Activated CD4-positive, alpha-beta memory T cell treated with anti-CD3 and anti-CD28 coated beads, Interleukin-2, amount 10 ng/mL, durations not matched to agents 7 days and 5 days (primary cell): Measurements from ENCODE around the gene PSMC6. TPM values are rescaled to one million over a fixed set of nuclear protein-coding genes. Genes with fewer than 3 reads are reported as not detected.

Experiments used
- CTCF ChIA-PET: fragments of 350-600 bp; sonication (Branson Sonifier 250); formaldehyde crosslinking; loops from one replicate; lab custom pipeline; 2021; ENCODE audit warnings: antibody characterized with exemption, inconsistent platforms; lab: Charles Lee
- POLR2A ChIA-PET: fragments of 350-600 bp; sonication (Branson Sonifier 250); formaldehyde crosslinking; loops from one replicate; lab custom pipeline; 2021; ENCODE audit warnings: antibody characterized with exemption; lab: Charles Lee
- DNase-seq: peaks from one replicate; pipeline ENCODE4 v3.0.0-alpha.2; 2020
- H3K27ac Mint-ChIP-seq: one replicate; pipeline ENCODE4 v1.8.0; 2021; ENCODE audit warnings: mild to moderate bottlenecking, mixed read lengths
- H3K27me3 Mint-ChIP-seq: one replicate; pipeline ENCODE4 v1.8.0; 2021; ENCODE audit warnings: mixed read lengths
- H3K36me3 Mint-ChIP-seq: one replicate; pipeline ENCODE4 v1.8.0; 2021; ENCODE audit warnings: low read depth, mixed read lengths
- H3K4me1 Mint-ChIP-seq: one replicate; pipeline ENCODE4 v1.8.0; 2021; ENCODE audit warnings: mixed read lengths
- H3K4me3 Mint-ChIP-seq: one replicate; pipeline ENCODE4 v1.8.0; 2021; ENCODE audit warnings: mild to moderate bottlenecking, mixed read lengths
- H3K9me3 Mint-ChIP-seq: one replicate; pipeline ENCODE4 v1.8.0; 2021; ENCODE audit warnings: mixed read lengths
- total RNA-seq, 2 experiments: library from RNA; stranded (reverse); gene quantifications; one replicate each; pipeline ENCODE4 v1.2.3, GENCODE V29; 2021

The PSMC6 gene
- total RNA-seq, 2 experiments from 2014 or later = 78.3 to 80.8 TPM

DNA sequence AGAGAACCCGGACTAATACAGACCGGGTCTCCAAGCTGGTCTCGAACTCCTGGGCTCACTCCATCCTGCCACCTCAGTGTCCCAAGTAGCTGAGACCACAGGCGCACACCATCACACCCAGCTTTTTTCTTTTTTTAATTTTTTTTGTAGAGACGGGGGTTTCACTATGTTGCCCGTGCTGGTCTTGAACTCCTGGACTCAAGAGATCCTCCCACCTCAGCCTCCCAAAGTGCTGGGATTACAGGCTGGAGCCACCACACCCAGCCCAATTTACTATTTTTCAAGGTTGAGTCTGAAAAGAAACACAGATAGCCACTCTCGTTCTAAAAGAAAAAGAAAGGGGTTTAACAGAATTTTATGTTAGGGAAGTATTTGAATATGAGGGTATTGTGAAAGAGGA lies 13.5 kb upstream of the PSMC6 start:
- Mint-ChIP-seq H3K27ac (peak overlapping the region; percentile 72), H3K9me3 (no peaks in the 10 kb centered on the region), H3K27me3 (no peaks in the 10 kb centered on the region), H3K4me3 (peak overlapping the region; percentile 92), H3K36me3 (peaks cover 53% of the 10 kb centered on the region), H3K4me1 (peaks cover 58% of the 10 kb centered on the region)
- no peak for DNase-seq
- POLR2A ChIA-PET = interaction anchor here (1.2 to 6.6 kb wide), 3 partner anchors 14 to 141 kb away, joined by 3 to 130 read pairs (median 23); partner anchors contain the start of genes GPR137C, PSMC6 and TXNDC16
- CTCF ChIA-PET = no interaction called here

DNA sequence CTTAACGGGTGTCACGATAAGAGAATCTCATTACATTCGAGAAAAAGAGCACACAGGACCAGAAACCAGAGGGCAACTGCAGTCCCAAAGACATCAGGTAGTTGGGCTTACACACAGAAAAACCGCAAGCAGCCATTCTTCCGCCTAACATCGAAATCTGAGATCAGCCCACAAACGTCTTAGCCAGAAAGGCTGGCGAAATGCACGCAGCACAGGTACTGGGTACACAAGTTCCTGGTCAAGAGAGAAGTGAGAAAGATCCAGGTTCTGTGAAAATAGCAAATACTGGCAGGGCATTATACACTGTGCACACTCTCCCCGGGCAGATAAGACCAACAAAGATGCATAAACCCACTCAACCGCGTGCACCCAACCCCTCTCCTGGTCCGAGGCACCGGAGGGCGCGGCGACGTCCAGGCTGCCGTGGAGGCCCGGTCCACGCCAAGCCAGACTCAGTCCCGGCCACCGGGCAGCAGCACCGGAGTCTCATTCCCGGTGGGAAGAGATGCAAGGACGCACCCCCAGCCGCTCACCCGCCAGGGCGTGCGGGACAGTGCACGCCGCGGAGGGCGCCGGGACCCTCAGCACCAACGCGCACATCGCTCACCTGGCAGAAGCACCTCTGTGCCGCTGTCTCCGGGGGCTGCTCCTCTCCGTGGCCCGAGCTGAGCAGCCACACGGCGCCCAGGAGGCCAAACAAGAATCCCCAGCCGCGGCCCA lies 12.1 kb upstream of the PSMC6 start:
- CTCF ChIA-PET = interaction anchor here (0.9 kb wide), 1 partner anchor 141 kb away, joined by 3 read pairs; no protein-coding TSS in a partner anchor

DNA sequence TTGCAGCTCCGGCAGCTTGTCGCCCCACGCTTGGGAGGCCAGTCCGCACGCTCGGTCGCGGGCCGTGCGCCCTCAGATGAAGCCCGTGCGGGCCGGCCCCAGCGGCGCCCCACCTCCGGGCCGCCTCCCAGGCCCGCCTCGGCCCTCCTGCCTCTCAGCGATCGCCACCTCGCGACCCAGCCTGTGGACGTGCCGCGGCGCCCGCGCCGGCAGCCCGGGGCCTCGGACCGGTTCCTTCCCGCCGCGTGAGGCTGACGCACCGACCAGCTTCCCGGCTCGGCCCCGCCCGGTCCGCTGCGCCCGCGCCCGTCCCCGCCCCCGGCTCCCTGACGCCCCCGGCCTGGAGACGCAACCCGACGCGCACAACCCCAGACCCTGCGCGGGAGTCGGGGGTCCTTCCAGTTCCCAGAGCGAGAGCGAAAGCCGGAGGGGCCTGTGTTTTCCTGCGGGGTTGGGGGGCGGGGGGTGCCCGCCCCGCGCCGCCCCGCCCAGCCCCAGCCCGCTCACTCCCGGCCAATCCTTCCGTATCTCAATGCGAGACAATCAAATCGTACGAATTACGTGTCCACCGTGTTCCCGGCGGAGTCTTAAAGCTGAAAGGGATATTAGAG lies 11.4 kb upstream of the PSMC6 start, which contains the start of gene ERO1A:
Gene ERO1A (minus strand): TSS at position 78 of the 611 bp plus-strand sequence. CDS start 77 bp downstream, at position 1.
- H3K9me3 Mint-ChIP-seq = no peaks in the 10 kb centered on the region
- peak; percentile 75 for DNase-seq
- POLR2A ChIA-PET = interaction anchor here (0.8 to 6.6 kb wide), 15 partner anchors 10 to 457 kb away, joined by 3 to 130 read pairs (median 6); partner anchors contain the start of genes DDHD1, GPR137C, PSMC6 and PTGER2
- peaks cover 42% of the 10 kb centered on the region for H3K4me1 Mint-ChIP-seq
- H3K4me3 Mint-ChIP-seq = peak within 1 kb of the TSS; percentile 92
- no peaks in the 10 kb centered on the region for H3K27me3 Mint-ChIP-seq
- H3K27ac Mint-ChIP-seq = peak within 1 kb of the TSS; percentile 98
- peaks cover 39% of the 10 kb centered on the region for H3K36me3 Mint-ChIP-seq
- CTCF ChIA-PET = interaction anchor here (0.9 kb wide), 1 partner anchor 141 kb away, joined by 3 read pairs; no protein-coding TSS in a partner anchor

More for the DNA sequence above, 12.1 kb upstream of the PSMC6 start:
- no peaks in the 10 kb centered on the region for H3K9me3 Mint-ChIP-seq
- POLR2A ChIA-PET = interaction anchor here (0.6 to 6.6 kb wide), 17 partner anchors 9 to 458 kb away, joined by 3 to 130 read pairs (median 5); partner anchors contain the start of genes DDHD1, GNPNAT1, GPR137C and PSMC6
- H3K36me3 Mint-ChIP-seq = peaks cover 44% of the 10 kb centered on the region
- peak overlapping the region; percentile 92 for H3K4me3 Mint-ChIP-seq
- H3K4me1 Mint-ChIP-seq = peaks cover 45% of the 10 kb centered on the region
- DNase-seq = peak; percentile 82
- peak overlapping the region; percentile 98 for H3K27ac Mint-ChIP-seq
- H3K27me3 Mint-ChIP-seq = no peaks in the 10 kb centered on the region

DNA sequence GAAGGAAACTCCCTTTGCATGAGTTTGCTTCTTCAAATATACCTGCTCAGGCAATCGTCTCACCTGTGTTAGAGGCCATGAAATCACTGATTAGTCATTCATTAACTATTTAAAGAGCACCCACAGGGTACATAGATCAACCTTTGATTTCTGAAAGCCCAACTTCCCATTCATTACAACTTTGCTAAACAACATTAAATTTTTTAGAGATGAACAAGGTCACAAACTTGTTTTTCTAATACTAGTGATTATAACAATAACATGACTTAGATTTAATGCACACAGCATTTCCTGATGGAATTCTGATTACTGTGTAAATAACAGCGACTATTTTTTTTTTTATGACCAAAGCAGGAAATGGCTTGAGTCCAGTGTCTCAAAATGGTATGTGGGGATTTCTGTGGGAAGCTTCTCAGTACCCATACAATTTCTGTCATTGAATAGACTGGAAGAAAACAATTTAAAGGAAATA lies 6.3 kb upstream of the PSMC6 start:
- CTCF ChIA-PET = no interaction called here
- Mint-ChIP-seq H3K9me3 (no peaks in the 10 kb centered on the region), H3K4me1 (peaks cover 17% of the 10 kb centered on the region), H3K4me3 (no peak overlapping the region), H3K27ac (no peak overlapping the region), H3K36me3 (no peaks in the 10 kb centered on the region), H3K27me3 (peaks cover 2% of the 10 kb centered on the region)
- no peak for DNase-seq
- POLR2A ChIA-PET = interaction anchor here (0.7 kb wide), 2 partner anchors 30 to 1460 kb away, joined by 3 read pairs; partner anchors contain the start of gene TMX1

DNA sequence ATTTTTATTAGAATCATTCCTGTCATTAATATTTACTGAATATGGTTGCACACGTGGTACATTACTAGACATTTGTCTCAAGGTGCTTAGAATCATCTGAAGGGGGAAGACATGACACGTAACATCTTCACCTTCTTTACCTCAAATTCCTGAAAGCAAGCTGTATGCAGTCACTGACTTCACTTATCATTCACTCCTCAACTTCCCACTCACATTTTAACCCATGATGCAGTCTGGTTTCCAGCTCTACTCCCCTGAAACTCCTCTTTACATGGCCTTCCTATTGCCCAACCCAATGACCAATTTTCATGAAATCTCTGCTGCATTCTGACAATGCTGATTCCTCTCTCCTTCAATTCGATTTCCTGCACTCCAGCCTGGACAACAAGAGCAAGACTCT lies 5.8 kb upstream of the PSMC6 start:
- ChIA-PET POLR2A (interaction anchor here (0.7 kb wide), 2 partner anchors 29 to 1461 kb away, joined by 3 read pairs; partner anchors contain the start of gene TMX1), CTCF (no interaction called here)
- Mint-ChIP-seq H3K36me3 (no peaks in the 10 kb centered on the region), H3K27me3 (peaks cover 2% of the 10 kb centered on the region), H3K9me3 (no peaks in the 10 kb centered on the region), H3K27ac (no peak overlapping the region), H3K4me1 (peaks cover 19% of the 10 kb centered on the region), H3K4me3 (no peak overlapping the region)
- DNase-seq = no peak

DNA sequence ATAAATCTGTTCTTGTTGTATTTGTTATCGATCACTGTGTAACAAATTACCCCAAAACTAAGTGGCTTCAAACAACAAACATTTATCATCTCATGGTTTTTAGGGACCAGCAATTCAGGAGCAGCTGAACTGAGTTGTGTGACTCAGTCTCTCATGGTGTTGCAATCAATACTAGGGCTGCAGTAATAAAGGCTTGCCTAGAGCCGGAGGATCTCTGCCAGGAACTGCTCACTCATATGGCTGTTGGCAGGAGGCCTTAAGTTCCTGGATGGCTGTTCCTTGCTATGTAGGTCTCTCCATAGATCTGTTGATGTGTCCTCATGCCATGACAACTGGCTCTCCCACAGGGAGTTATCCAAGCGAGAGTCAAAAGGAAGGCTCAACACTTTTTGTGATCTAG lies 3.8 kb upstream of the PSMC6 start:
- H3K36me3 Mint-ChIP-seq = peaks cover 9% of the 10 kb centered on the region
- H3K4me1 Mint-ChIP-seq = peaks cover 30% of the 10 kb centered on the region
- peaks cover 2% of the 10 kb centered on the region for H3K27me3 Mint-ChIP-seq
- no peaks in the 10 kb centered on the region for H3K9me3 Mint-ChIP-seq
- CTCF ChIA-PET = no interaction called here
- H3K4me3 Mint-ChIP-seq = no peak overlapping the region
- no peak for DNase-seq
- POLR2A ChIA-PET = no interaction called here
- H3K27ac Mint-ChIP-seq = no peak overlapping the region

DNA sequence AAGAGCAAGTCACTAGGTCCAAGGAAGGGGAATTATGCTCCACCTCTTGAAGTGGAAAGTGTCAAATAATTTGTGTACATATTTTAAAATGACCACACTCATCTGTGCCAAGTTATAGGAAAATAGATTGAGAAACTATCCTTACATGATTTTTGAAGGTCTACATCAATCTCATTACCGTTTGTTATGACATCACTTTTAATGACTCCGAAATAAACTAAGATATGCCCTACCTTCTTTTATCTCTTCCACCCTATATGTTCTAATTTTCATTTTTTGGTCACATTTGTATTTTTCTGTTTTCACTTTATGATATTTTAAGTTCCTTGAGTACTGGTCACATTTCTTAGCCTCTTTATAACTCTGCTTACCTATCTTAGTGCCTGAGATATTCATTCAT lies 3.3 kb upstream of the PSMC6 start:
- Mint-ChIP-seq H3K27ac (no peak overlapping the region), H3K9me3 (no peaks in the 10 kb centered on the region), H3K4me1 (peaks cover 34% of the 10 kb centered on the region), H3K27me3 (peaks cover 2% of the 10 kb centered on the region), H3K36me3 (peaks cover 13% of the 10 kb centered on the region), H3K4me3 (no peak overlapping the region)
- POLR2A ChIA-PET = interaction anchor here (9.0 kb wide), 1 partner anchor 9 kb away, joined by 130 read pairs; the partner anchor contains the start of gene ERO1A
- CTCF ChIA-PET = no interaction called here
- no peak for DNase-seq

DNA sequence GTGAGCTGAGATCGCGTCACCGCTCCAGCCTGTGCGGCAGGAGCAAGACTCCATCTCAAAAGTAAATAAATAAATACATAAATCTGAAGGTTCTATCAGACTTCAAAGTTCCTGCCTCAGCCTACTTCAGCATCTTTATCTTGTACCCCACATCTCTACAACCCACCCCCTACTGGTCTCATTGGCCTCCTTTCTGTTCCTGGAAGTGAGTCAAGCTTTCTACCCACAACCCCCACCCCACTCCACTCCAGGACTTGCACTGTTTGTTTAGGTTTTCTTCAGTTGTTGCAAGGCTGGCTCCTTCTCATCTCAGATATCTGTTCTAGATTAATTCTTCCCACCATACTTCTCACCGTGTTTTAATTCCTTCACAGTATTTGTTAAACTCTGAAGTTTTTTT lies 714 bp upstream of the PSMC6 start:
- Mint-ChIP-seq H3K36me3 (peaks cover 38% of the 10 kb centered on the region), H3K27ac (peak overlapping the region; percentile 91), H3K4me1 (peaks cover 49% of the 10 kb centered on the region), H3K4me3 (peak overlapping the region; percentile 92), H3K9me3 (no peaks in the 10 kb centered on the region), H3K27me3 (peaks cover 1% of the 10 kb centered on the region)
- DNase-seq = peak; percentile 65
- CTCF ChIA-PET = interaction anchor here (0.5 to 0.6 kb wide), 2 partner anchors 28 to 662 kb away, joined by 4 read pairs; no protein-coding TSS in a partner anchor
- POLR2A ChIA-PET = interaction anchor here (0.6 to 9.0 kb wide), 7 partner anchors 11 to 446 kb away, joined by 3 to 130 read pairs (median 4); partner anchors contain the start of gene ERO1A

DNA sequence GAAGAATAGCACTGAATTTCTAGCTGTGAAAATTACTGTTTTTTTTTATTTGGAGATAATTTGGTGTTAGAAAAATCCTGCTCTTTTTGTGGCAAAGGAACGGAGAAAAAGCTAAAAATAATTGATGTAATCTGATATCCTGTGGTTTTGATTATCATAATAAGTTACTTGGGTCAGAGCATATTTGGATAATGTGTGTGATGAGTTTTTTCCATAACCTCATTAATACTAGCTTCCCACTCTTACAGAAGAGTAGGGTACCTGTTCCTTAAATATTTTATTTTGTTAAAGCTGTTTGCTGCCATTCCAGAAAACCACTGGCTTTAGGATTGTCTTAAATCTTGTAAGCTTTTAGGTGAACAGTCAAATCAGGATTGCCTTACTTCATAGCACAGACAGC lies 4.7 kb downstream of the PSMC6 start:
- Mint-ChIP-seq H3K36me3 (peaks cover 79% of the 10 kb centered on the region), H3K9me3 (no peaks in the 10 kb centered on the region), H3K4me1 (peaks cover 42% of the 10 kb centered on the region), H3K4me3 (no peak overlapping the region), H3K27ac (no peak overlapping the region), H3K27me3 (no peaks in the 10 kb centered on the region)
- ChIA-PET POLR2A (interaction anchor here (0.7 to 9.0 kb wide), 5 partner anchors 11 to 159 kb away, joined by 3 to 130 read pairs (median 7); partner anchors contain the start of genes ERO1A, GPR137C, STYX and TXNDC16), CTCF (interaction anchor here (2.1 to 2.2 kb wide), 2 partner anchors 12 to 160 kb away, joined by 5 to 6 read pairs; partner anchors contain the start of genes GPR137C and TXNDC16)
- no peak for DNase-seq

DNA sequence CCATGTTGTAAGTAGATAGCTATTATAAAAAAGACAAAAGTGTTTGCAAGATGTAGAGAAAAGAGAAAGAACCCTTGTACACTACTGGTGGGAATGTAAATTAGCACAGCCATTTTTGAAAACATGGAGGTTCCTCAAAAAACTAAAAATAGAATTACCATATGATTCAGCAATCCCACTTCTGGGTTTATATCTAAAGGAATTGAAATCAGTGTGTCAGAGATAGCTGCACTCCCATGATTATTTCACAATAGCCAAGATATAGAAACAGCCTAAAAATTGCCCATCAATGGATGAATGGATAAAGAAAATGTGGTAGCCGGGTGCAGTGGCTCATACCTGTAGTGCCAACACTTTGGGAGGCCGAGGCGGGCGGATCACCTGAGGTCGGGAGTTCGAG lies 9.2 kb downstream of the PSMC6 start:
- Mint-ChIP-seq H3K9me3 (no peaks in the 10 kb centered on the region), H3K4me1 (peaks cover 8% of the 10 kb centered on the region), H3K27ac (no peak overlapping the region), H3K4me3 (no peak overlapping the region), H3K36me3 (peaks cover 66% of the 10 kb centered on the region), H3K27me3 (no peaks in the 10 kb centered on the region)
- ChIA-PET CTCF (no interaction called here), POLR2A (interaction anchor here (0.9 to 1.5 kb wide), 3 partner anchors 8 to 14 kb away, joined by 3 to 6 read pairs (median 4); partner anchors contain the start of genes PSMC6 and STYX)
- DNase-seq = no peak

DNA sequence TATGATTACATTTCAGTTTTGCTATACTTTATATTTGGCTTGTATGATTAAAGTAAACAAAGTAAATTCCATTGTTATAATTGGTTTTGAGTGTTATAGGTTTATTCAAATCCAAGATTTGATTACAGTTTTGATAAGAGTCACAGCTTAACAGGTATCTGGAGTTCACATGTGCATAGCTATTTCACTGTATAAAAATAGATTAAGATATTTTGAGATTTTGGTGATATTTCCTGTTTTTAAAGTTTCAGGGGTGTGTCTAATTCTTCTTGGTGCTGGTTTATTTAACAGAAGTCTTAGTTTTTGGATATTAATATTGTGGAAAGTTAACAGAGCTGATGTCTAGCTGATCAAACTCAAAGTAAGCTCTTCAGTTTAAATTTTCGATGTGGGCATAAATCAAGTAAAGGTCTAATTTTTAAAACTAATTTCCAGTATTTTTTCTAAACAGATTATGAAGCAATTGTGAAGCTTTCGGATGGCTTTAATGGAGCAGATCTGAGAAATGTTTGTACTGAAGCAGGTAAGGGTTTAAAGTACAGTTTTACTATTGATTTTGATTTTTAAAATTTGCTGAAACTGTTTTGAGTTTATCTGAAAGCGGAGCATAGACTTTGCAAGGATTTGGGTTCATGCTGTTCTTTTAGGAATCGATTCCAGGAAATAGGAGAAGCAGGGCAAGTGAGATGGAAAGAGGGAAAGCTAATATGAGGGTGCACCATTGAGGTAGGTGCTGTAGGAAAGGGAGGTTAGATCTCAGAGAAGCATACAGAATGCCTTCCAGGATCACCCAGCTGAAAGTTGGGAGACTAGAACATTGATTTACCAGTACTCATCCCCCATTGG lies 16.7 kb downstream of the PSMC6 start:
- peaks cover 16% of the 10 kb centered on the region for H3K4me1 Mint-ChIP-seq
- DNase-seq = no peak
- no peaks in the 10 kb centered on the region for H3K27me3 Mint-ChIP-seq
- POLR2A ChIA-PET = interaction anchor here (0.8 to 2.9 kb wide), 4 partner anchors 8 to 18 kb away, joined by 3 to 8 read pairs (median 7); no protein-coding TSS in a partner anchor
- CTCF ChIA-PET = interaction anchor here (1.8 kb wide), 1 partner anchor 13 kb away, joined by 6 read pairs; no protein-coding TSS in a partner anchor
- no peaks in the 10 kb centered on the region for H3K9me3 Mint-ChIP-seq
- H3K27ac Mint-ChIP-seq = peak overlapping the region; percentile 20
- H3K4me3 Mint-ChIP-seq = no peak overlapping the region
- H3K36me3 Mint-ChIP-seq = peaks cover 72% of the 10 kb centered on the region

DNA sequence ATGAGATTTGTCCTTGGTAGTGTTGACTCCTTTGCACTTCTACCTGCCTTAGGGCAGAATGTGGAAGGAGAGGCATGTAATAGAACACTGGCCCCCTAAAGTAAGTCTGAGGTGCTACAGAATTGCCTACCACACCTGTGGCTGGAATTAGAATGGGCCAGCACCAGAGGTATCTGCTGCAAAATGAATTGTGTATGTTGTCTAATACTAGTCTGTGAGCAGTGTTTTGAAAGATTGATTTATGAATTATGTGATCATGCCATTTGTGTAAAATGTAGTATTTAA lies 17.3 kb downstream of the PSMC6 start:
- Mint-ChIP-seq H3K4me1 (peaks cover 19% of the 10 kb centered on the region), H3K36me3 (peaks cover 67% of the 10 kb centered on the region), H3K27me3 (no peaks in the 10 kb centered on the region), H3K4me3 (no peak overlapping the region), H3K9me3 (no peaks in the 10 kb centered on the region), H3K27ac (no peak overlapping the region)
- CTCF ChIA-PET = interaction anchor here (1.8 kb wide), 1 partner anchor 14 kb away, joined by 6 read pairs; no protein-coding TSS in a partner anchor
- no peak for DNase-seq
- POLR2A ChIA-PET = interaction anchor here (1.3 to 2.9 kb wide), 2 partner anchors 9 to 16 kb away, joined by 6 to 8 read pairs; no protein-coding TSS in a partner anchor
